Measurements from ENCODE around the gene ATG4B.

GRCh38 chr2:241692448-241692847 lies 55.0 kb downstream of the ATG4B start:
- TF ChIP-seq CTCF (IDR thresholded peaks at IDR 0.05; ENCODE audit: insufficient read depth, low read depth, low read length) (no peak), EZH2 (IDR thresholded peaks at IDR 0.05; ENCODE audit: insufficient read depth, low read length) (no peak)
